ENCODE data around the gene SPIN2B.
"Not testable (repeated sequence)": the region's sequence is repeated elsewhere in the genome, so short reads cannot be mapped to it uniquely, and the experiment has no call there.

The SPIN2B gene

DNA sequence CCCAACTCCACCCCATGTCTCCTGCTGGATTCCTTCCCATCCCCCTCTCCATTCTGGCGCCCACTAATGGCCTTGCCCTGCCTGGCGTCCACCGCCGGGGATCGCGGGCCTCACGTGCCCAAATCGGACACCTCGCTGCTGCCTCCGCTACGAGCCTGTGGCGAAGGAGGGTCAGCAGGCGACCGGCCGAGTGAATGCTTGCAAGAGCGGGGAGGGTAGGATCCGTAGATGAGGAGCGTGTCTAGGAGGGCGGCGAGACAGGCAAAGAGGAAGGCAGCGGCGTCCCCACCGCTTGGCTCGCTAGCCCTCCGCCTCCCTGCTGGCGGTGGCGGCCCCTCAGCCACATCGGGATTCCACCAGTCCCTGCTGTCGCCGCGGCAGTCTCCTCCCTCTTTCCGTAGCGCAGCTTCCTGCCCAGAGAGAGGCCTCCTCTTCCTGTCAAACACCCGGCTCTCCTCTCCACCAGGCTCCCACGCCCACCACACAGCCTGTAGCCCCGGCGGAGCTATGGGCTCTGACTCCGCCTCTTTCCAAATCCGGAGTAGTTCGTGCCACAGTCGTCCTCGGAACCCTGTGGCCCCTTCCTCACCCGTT is at the start of gene SPIN2B:
Gene SPIN2B (minus strand): TSS at position 387 of the 594 bp plus-strand sequence.
- DNase-seq = peak; percentile 2 to 75 (median 44)

DNA sequence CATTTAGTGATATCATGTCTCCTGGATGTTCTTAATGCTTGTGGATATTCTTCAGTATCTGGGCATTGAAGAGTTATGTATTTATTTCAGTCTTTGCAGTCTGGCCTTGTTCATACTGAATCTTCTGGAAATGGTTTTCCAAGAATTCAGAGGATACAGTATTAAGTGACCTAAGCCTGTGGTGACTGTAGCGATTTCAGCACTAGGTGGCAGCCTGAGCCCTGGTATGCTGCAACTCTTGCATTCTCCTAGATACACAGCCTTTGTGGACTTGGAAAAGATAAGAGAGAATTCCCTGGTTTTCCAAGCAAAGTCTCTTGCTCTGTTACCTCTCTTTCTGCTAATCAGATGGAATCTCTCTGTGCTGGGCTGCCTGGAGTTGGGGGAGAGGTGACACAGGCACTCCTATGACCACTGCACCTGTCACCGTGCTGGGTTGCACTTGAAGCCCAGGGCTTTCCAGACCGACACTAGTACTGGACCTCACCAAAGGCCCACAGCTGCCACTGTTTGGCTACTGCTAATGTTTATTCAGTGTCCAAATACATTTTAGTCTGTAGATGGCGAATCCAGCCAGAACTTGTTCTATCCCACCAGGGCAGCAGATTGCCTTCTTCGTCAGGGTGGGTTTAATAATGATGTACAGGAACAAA is 35.2 kb upstream of the SPIN2B start:
- DNase-seq = peak in 15 of 51 donors; percentile 0 to 25 (median 3)

DNA sequence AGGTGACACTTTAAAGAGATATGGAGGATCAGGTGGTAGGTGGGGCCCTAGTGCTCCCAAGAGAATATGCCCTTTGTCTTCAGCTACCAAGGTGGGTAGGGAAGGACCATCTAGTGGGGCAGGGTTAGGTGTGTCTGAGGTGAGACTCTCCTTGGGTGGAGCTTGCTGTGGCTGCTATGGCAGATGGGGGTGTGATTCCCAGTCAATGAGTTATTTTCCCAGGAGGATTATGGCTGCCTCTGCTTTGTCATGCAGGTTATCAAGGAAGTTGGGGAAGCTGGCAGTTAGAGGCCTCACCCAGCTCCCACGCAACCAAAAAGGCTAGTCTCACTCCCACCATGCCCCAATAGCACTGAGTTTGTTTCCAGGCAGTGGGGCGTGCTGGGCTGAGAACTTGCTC is 33.8 kb upstream of the SPIN2B start:
- DNase-seq = no peak

DNA sequence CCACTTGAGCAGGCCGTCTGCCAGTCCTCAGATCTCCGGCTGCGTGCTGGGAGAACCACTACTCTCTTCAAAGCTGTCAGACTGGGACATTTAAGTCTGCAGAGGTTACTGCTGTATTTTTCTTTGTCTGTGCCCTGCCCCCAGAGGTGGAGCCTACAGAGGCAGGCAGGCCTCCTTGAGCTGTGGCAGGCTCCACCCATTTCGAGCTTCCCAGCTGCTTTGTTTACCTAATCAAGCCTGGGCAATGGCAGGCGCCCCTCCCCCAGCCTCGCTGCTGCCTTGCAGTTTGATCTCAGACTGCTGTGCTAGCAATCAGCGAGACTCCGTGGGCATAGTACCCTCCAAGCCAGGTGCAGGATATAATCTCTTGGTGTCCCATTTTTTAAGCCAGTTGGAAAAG is 30.9 kb upstream of the SPIN2B start:
- not testable (repeated sequence) for DNase-seq

DNA sequence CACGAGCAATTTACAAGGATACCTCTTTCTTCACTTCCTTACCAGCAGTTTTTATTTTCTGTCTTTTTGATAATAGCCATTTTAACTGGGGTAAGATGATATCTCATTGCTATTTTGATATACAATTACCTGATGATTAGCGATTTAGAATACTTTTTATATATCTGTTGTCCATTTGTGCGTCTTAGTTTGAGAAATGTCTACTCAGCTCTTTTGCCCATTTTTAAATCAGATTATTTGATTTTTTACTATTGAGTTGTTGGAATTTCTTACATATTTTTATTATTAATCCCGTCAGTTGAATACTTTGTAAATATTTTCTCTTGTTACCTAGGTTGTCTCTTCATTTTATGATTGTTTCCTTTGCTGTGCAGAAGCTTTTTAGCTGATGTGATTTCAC is 17.3 kb upstream of the SPIN2B start:
- no peak for DNase-seq

DNA sequence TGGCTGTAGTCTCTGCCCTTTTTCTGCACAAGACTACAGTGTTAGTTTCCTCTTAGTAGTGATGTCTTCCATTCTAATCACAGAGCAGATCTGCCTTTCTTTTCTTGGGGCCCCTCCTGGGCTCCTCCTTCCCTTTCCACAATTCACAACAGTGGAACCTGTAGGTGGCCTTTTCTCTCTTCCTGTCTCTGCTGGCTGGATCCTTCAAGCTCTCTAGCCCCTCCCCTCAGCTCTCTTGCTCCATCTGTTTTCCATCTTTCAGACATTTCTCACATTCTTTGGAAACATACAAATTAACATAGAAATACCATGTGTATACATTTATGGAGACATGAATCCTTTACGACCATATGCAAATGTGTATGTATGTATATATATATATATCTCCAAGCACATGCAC is 16.2 kb upstream of the SPIN2B start:
- DNase-seq = no peak

DNA sequence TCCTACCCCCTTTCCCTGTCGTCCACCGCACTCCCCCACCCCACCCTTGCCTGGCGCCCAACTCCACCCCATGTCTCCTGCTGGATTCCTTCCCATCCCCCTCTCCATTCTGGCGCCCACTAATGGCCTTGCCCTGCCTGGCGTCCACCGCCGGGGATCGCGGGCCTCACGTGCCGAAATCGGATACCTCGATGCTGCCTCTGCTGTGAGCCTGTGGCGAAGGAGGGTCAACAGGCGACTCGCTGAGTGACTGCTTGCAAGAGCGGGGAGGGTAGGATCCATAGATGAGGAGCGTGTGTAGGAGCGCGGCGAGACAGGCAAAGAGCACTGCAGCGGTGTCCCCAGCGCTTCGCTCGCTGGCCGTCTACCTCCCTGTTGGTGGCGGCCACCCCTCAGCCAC is 15.7 kb upstream of the SPIN2B start, which contains the start of gene SPIN2A:
Gene SPIN2A (minus strand): TSS at position 325 of the 400 bp plus-strand sequence. CDS start 800 bp downstream, outside the sequence.
- peak in 1 of 51 donors; percentile 1 for DNase-seq

DNA sequence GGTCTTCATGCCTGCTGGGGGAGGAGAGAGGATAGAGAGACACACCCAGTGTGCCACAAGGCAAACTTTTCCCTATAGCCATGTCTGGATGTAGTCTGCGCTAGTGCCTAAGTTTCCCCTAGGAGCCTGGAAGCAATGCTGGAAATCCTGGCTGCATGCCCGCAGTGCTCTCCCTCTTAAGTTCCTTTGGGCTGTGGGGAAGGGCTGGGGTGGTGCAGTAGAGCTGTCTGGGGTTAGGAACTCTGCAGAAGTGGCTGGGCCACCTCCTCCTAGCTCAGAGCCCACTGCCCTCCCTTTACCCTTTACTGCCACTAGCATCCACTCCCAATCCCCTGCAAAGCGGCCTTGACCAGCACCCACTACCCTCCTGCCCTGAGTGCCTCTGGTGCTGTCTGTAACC is 15.2 kb upstream of the SPIN2B start:
- not testable (repeated sequence) for DNase-seq

DNA sequence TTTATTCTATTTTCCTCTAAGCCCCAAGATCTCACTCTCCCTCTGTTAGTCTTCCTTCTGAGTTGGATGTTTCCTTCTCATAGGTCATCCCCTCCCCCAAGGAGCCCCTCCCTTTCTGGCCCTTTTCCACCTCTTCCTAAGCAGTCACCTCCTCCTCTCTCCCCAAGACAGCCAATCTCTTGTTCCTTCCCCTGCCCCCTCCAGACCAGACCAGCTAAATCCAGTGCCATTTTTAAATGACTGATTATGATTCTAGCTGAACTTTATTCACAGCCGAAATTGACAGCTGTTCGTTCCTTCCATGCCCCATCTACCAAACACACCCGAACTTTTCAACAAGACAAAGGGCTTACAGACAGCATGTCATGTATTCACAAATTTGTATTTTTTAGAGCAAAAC is 13.9 kb upstream of the SPIN2B start:
- DNase-seq = no peak

DNA sequence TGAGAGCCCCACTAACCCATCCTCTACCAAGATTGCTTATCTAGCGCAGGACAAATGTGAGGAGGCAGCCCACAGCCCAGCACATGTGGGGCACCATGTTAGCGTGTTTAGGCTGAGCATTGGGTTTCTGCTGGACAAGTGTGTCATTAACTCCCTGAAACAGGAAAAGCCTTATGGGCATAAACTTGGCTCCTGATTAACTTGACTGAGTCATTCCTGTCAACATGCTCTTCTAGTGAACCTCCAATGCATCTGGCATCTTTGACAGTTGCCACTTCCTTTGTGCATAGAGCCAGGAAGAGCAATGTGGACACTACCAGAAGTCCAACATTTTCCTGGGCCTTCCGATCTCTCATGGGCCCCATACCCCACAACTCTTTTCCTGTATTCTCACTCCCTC is 13.4 kb upstream of the SPIN2B start:
- no peak for DNase-seq

DNA sequence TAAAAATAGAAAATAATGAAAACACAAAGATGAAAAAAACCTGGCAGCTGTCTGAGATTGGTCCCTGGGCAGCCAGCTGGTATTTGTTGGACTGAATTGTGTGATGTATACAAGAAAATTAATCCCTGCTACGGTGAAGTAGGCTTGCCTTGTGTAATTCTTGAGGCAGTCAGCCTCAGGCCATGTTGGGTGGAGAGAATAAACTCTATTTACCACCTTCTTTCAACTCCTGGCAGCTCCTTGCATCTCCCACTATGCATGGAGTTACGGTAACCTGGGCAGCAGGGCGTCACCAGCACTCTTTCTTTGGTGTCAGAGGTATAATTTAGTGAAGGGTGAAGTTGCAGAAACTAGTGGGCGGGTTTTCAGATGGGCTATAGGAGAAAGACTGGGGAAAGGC is 12.4 kb upstream of the SPIN2B start:
- DNase-seq = no peak

DNA sequence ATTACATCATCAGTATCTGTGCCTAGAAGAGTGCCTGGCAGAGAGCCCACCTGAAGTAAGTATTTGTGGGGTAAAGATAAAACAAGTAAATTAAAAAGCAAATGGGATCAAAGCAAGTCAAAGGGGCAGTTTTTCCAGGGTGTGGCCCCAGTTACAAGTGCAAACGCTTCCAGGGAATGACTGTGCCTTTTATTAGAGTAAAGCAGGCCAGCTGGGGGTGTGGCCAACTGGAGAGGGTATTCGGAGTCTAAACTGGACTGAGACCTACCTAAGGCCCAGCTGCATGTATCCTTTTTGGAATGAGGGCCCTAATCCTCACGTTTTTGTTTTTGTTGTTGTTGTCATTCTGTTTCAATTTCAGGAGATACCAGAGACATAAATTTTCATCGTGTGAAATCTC is 11.9 kb upstream of the SPIN2B start:
- DNase-seq = not testable (repeated sequence)

DNA sequence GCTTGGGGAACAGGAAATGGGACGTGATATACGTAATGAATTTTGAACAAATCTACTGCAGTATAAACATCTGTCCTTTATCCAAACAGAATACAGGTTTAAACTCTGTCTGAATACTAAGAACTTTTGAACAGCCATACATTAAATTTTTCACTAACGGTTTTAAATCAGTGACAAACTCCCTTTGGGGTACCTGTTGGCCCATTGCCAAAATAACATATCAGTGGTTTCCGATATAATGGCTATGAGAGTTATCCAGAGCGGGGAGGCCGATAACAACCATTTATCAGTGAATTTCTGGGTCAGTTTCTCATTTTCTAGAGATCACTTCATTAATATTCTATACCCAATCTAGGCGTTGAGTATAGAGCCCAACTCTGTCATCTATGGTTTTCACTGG is 10.7 kb upstream of the SPIN2B start:
- DNase-seq = no peak

DNA sequence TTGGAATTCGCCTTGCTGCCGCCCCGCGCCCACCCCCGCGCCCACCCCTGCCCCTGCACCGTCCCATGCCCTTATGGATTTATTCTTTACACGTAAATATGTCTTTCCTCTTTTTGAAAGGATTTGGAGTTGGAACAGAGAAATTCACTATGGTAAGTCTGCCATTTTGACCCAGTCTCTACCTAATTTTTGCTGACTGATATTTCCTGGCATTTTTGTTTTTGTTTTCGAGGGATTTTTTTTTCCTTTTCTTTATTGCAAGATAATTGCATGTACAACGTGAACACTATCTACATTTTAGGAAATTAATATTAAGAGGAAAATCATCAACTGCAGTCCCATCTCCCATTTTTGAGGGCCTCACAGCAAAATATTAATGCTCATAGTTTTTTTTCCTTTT is 468 bp upstream of the SPIN2B start:
- DNase-seq = no peak

DNA sequence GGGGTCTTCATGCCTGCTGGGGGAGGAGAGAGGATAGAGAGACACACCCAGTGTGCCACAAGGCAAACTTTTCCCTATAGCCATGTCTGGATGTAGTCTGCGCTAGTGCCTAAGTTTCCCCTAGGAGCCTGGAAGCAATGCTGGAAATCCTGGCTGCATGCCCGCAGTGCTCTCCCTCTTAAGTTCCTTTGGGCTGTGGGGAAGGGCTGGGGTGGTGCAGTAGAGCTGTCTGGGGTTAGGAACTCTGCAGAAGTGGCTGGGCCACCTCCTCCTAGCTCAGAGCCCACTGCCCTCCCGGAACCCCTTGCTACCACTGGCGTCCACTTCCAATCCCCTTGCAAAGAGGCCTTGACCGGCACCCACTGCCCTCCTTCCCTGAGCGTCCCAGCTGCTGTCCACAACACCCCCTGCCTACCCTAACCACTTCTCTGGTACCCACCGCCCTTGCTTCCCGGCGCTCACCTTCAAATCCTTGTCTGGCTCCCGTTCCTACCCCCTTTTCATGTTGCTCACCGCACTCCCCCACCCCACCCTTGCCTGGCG is 658 bp downstream of the SPIN2B start:
- peak in 4 of 51 donors; percentile 5 to 26 (median 14) for DNase-seq

DNA sequence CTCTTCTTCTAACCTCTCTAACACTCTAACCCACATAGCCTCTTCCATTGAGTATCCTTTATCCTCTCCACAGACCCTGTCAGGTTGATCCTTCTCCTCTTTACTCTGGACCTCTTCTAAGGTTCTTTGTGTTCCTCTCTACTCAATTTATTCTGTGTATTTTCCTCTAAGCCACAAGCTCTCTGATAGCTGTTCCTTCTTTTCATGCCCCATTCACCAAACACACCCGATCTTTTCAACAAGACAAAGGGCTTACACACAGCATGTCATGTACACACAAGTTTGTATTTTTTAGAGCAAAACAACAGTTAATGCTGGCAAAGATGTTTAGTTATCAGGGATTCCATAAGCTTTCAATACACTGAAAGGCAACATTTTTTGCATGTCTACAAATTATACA is 1.9 kb downstream of the SPIN2B start:
- no peak for DNase-seq

DNA sequence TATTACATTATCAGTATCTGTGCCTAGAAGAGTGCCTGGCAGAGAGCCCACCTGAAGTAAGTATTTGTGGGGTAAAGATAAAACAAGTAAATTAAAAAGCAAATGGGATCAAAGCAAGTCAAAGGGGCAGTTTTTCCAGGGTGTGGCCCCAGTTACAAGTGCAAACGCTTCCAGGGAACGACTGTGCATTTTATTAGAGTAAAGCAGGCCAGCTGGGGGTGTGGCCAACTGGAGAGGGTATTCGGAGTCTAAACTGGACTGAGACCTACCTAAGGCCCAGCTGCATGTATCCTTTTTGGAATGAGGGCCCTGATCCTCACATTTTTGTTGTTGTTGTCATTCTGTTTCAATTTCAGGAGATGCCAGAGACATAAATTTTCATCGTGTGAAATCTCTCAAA is 3.8 kb downstream of the SPIN2B start:
- DNase-seq = not testable (repeated sequence)

DNA sequence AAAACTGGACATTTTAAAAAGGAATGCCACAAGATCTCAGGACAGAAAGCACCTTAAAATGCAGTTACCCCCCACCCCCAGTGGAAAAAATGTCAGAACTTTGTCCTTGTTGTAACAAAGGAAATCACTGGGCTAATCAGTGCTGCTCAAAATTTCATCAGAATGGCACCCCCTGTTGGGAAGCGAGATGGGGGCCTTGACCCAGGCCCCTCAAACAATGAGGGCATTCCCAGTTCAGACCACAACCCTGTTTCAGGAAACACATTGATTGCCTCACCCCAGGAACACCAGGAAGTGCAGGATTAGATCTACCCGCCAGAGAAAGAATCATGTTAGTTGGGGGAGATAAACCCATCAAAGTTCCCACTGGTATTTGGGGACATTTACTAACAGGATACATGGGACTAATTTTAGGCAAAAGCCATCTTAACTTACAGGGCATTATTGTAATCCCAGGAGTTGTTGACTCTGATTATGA is 16.4 kb downstream of the SPIN2B start:
- DNase-seq = no peak

DNA sequence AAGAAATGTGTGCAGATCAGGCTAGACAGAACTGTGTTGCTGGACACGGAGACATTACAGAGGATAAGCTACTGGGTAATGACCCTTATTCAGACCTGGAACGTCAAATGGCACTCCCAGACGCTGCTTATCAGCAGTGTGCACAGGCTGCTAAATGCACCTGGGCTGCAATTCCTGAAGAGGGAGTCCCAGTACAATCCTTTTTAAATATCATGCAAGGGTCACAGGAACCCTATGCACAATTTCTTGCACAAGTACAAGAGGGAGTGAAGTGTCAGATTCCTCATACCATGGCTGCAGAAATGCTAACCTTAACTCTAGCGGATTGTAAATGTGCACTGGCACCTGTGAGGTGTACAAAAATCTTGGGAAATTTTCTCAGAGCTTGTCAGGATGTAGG is 16.9 kb downstream of the SPIN2B start:
- DNase-seq = no peak

DNA sequence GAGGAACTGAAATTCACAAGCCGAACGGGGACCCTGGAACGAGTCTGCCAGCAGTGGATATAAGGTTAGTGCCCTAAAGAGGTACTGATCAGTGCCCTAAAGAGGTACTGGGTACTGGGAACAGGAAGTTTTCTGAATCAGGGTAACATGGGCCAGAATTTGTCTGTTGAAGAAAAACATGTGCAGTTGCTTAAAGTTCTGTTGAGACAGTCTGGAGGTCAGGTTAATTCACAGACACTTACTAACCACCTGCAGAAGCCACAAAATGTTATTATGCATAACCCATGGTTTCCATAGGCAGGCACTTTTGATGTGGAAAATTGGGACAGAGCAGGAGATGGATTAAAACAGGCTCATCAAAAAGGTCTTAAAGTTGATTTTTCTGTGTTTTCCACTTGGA is 17.9 kb downstream of the SPIN2B start:
- DNase-seq = no peak

DNA sequence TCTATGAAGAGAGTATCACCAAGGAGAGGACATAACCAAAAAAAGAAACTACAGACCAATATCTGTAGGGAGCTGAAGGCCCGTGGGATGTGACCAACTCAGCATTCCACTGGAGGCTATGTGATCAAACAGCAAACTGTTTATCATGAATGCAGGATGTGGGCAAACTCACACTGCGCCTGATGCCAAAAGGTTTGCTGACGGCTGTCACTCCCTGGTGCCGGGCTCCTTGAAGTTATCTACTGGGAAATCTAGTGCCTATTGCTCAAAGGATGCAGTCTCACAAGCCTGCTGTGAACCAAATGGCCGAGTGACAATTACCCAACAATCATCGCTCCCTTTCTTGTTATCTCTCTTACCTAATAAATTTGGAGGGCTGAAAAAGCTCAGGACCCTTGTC is 18.4 kb downstream of the SPIN2B start:
- not testable (repeated sequence) for DNase-seq

DNA sequence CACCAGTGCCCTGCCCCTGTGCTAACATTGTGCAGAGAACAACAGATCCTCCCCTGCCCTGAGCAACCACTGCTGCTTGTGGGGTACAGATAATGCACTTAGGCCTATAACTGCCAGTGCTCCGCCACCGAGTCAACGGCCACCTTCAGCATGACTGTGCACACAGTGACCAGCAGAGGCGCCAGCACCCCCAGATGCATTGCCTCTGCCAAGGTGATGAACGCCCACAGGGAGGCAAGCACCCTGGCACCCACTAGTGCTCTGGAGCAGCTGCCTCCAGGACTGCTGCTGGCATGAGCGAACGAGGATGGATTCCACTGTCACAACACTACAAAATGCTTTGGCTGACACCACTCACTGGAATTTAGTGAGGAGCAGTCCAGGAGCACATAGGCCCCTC is 38.2 kb downstream of the SPIN2B start:
- DNase-seq = no peak

DNA sequence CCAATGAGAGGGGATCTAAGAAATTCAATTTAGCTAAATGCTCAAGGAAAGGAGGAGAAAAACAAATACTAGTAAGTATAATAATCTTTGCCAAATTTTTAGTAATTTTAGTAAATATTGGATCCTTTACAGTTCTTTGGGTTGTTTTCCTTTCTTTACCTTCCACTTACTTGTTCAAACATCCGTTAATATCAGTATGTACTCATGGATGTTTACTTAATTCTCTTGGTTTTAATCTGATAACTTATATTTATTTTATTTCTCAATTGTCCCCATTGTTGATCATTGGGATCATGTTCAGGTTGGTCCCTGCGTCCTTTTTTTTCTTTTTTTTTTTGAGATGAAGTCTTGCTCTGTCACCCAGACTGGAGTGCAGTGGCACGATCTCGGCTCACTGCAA is 46.9 kb downstream of the SPIN2B start:
- DNase-seq = no peak
